Nephron (organoid): ENCODE measurements around the gene ERC1.

Experiments
- H3K27ac Mint-ChIP-seq, 3 experiments: 2 replicates each; pipeline ENCODE4 v1.8.0; 2020; ENCODE audit warnings: mixed read lengths in 3 of 3, mild to moderate bottlenecking in 2 of 3, moderate library complexity in 1 of 3
- H3K27me3 Mint-ChIP-seq: 2 replicates; pipeline ENCODE4 v1.8.0; 2021; ENCODE audit warnings: low read depth, mild to moderate bottlenecking, moderate library complexity, mixed read lengths
- H3K36me3 Mint-ChIP-seq: 2 replicates; pipeline ENCODE4 v1.8.0; 2020; ENCODE audit warnings: low read depth, mixed read lengths
- H3K4me1 Mint-ChIP-seq: 2 replicates; pipeline ENCODE4 v1.8.0; 2020; ENCODE audit warnings: mixed read lengths
- H3K4me3 Mint-ChIP-seq, 3 experiments: 2 replicates each; pipeline ENCODE4 v1.8.0; 2020; ENCODE audit warnings: mild to moderate bottlenecking in 3 of 3, mixed read lengths in 3 of 3, moderate library complexity in 2 of 3
- H3K9me3 Mint-ChIP-seq: 2 replicates; pipeline ENCODE4 v1.8.0; 2020; ENCODE audit warnings: mixed read lengths
- CTCF ChIP-seq, 3 experiments: fragments of 200-600 bp; sonication (generic); IDR thresholded peaks; one replicate each; pipeline ENCODE4 v1.5.0; 2021; ENCODE audit warnings: antibody characterized with exemption in 3 of 3; ENCODE audit not compliant: unreplicated experiment in 3 of 3

ERC1 gene

GRCh38 chr12:1357171-1357570 lies 366.1 kb downstream of the ERC1 start:
- Mint-ChIP-seq H3K27ac (peak overlapping the region in 2 of 3 experiments; percentile 32 to 44), H3K4me3 (peak overlapping the region in 1 of 3 experiments; percentile 35), H3K27me3 (no peaks in the 10 kb centered on the region), H3K4me1 (peaks cover 38% of the 10 kb centered on the region), H3K9me3 (no peaks in the 10 kb centered on the region), H3K36me3 (peaks cover 6% of the 10 kb centered on the region)
- no peak for TF ChIP-seq CTCF (IDR thresholded peaks at IDR 0.05; ENCODE audit: unreplicated experiment in 3 of 3)

GRCh38 chr12:1357711-1358110 lies 366.7 kb downstream of the ERC1 start:
- Mint-ChIP-seq H3K36me3 (peaks cover 6% of the 10 kb centered on the region), H3K27ac (peak overlapping the region in 1 of 3 experiments; percentile 44), H3K27me3 (no peaks in the 10 kb centered on the region), H3K4me3 (no peak overlapping the region), H3K9me3 (no peaks in the 10 kb centered on the region), H3K4me1 (peaks cover 37% of the 10 kb centered on the region)
- TF ChIP-seq CTCF (IDR thresholded peaks at IDR 0.05; ENCODE audit: unreplicated experiment in 3 of 3) = no peak

- H3K4me1 Mint-ChIP-seq = peaks cover 32% of the 10 kb centered on the region
- H3K36me3 Mint-ChIP-seq = no peaks in the 10 kb centered on the region
- no peak for TF ChIP-seq CTCF (IDR thresholded peaks at IDR 0.05; ENCODE audit: unreplicated experiment in 3 of 3)
- H3K4me3 Mint-ChIP-seq = no peak overlapping the region
- H3K9me3 Mint-ChIP-seq = no peaks in the 10 kb centered on the region
- no peak overlapping the region for H3K27ac Mint-ChIP-seq
- no peaks in the 10 kb centered on the region for H3K27me3 Mint-ChIP-seq
Measured at GRCh38 chr12:1360441-1361210, 369.6 kb downstream of the ERC1 start.

GRCh38 chr12:1362143-1362662 lies 371.2 kb downstream of the ERC1 start:
- Mint-ChIP-seq H3K4me1 (peaks cover 18% of the 10 kb centered on the region), H3K9me3 (no peaks in the 10 kb centered on the region), H3K27me3 (no peaks in the 10 kb centered on the region), H3K4me3 (no peak overlapping the region), H3K27ac (no peak overlapping the region), H3K36me3 (no peaks in the 10 kb centered on the region)
- no peak for TF ChIP-seq CTCF (IDR thresholded peaks at IDR 0.05; ENCODE audit: unreplicated experiment in 3 of 3)

GRCh38 chr12:1365703-1366102 lies 374.7 kb downstream of the ERC1 start:
- Mint-ChIP-seq H3K4me1 (peaks cover 21% of the 10 kb centered on the region), H3K9me3 (no peaks in the 10 kb centered on the region), H3K36me3 (peaks cover 4% of the 10 kb centered on the region), H3K27me3 (no peaks in the 10 kb centered on the region), H3K27ac (no peak overlapping the region), H3K4me3 (no peak overlapping the region)
- TF ChIP-seq CTCF (IDR thresholded peaks at IDR 0.05; ENCODE audit: unreplicated experiment in 3 of 3) = no peak
